22Rv1 (cell line): ENCODE results near the gene ABLIM3.
"Not testable (repeated sequence)": the region's sequence is repeated elsewhere in the genome, so short reads cannot be mapped to it uniquely, and the experiment has no call there.

ENCODE experiments used
- H3K27ac ChIP-seq: fragments of 450-650 bp; 2 replicates; pipeline ENCODE4 v1.5.1; 2017
- CTCF ChIP-seq: fragments of 450-650 bp; IDR thresholded peaks from 2 replicates; pipeline ENCODE4 v1.5.1; 2017; ENCODE audit warnings: mild to moderate bottlenecking
- ZFX ChIP-seq: fragments of 450-650 bp; IDR thresholded peaks from 2 replicates; pipeline ENCODE4 v1.6.1; 2017; ENCODE audit warnings: antibody characterized with exemption, borderline replicate concordance

The ABLIM3 gene

GRCh38 chr5:149177911-149178565 lies 36.7 kb downstream of the ABLIM3 start:
- peak overlapping the region; percentile 55 for H3K27ac ChIP-seq
- TF ChIP-seq ZFX (no peak), CTCF (no peak)

GRCh38 chr5:149181732-149182131 lies 40.4 kb downstream of the ABLIM3 start:
- TF ChIP-seq CTCF: no peak
- TF ChIP-seq ZFX: no peak
- H3K27ac ChIP-seq: no peak overlapping the region

- no peak for TF ChIP-seq ZFX
- no peak for TF ChIP-seq CTCF
- H3K27ac ChIP-seq: no peak overlapping the region
These were observed 40.9 kb downstream of the ABLIM3 start for GRCh38 chr5:149182241-149182640.

- no peak overlapping the region for H3K27ac ChIP-seq
- TF ChIP-seq ZFX (no peak), CTCF (no peak)
These were observed 43.8 kb downstream of the ABLIM3 start for GRCh38 chr5:149185067-149185466.

- no peak overlapping the region for H3K27ac ChIP-seq
- TF ChIP-seq ZFX: no peak
- no peak for TF ChIP-seq CTCF
These were observed 45.2 kb downstream of the ABLIM3 start for GRCh38 chr5:149186506-149186905.

GRCh38 chr5:149187617-149188016 lies 46.3 kb downstream of the ABLIM3 start:
- not testable (repeated sequence) for H3K27ac ChIP-seq

- TF ChIP-seq CTCF (no peak), ZFX (no peak)
- H3K27ac ChIP-seq: no peak overlapping the region
These were observed 47.1 kb downstream of the ABLIM3 start for GRCh38 chr5:149188383-149188782.

- no peak overlapping the region for H3K27ac ChIP-seq
- TF ChIP-seq CTCF (no peak), ZFX (no peak)
These were observed 54.1 kb downstream of the ABLIM3 start for GRCh38 chr5:149195337-149195887.
